ENCODE results near the gene FAM193A.

DNA sequence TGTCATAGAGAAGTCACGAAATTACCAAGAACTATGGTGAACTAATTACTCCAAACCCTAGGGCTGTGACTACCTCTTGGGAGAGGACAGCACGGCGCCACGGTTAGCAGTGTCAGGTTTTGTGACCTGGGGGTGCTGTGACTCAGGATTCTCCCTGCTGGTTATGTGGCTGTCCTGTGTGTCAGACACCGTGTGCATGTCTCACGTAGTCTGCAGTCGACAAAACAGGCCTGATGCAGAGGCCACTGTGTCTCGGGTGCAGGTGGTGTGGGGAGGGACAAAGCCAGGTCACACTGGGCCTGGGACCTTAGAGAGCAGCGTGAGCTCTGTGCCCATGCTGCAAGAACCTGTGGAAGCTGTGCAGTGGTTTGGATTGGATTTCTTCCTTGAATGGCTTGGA is 185.6 kb downstream of the FAM193A start:
- no peak for TF ChIP-seq CTCF (IDR thresholded peaks at IDR 0.05; ENCODE audit: insufficient read depth, low read length, poor library complexity, severe bottlenecking)
- no peak for TF ChIP-seq EZH2phosphoT487 (conservative IDR thresholded peaks at IDR 0.05; ENCODE audit: low read length)

Data from SU-DHL-6 (cell line).